Measurements from ENCODE around the gene SKIDA1. TPM values are rescaled to one million over a fixed set of nuclear protein-coding genes. Genes with fewer than 3 reads are reported as not detected.

Gene SKIDA1
- total and polyA plus RNA-seq, 11 donors, result 0.61 to 5.4 (median 3.1) TPM

- Histone ChIP-seq H3K27ac (peak overlapping the region in 9 of 12 donors; percentile 18 to 99 (median 99)), H3K27me3 (peaks cover 0 to 13% (median 0%) of the 10 kb centered on the region in 9 donors), H3K4me1 (peaks cover 0 to 45% (median 16%) of the 10 kb centered on the region in 12 donors), H3K9me3 (no peaks in the 10 kb centered on the region), H3K36me3 (no peaks in the 10 kb centered on the region), H3K4me3 (peak overlapping the region in 1 of 12 donors; percentile 77)
- 32 to 45% (median 40%) methylated on average over 3 of the region's 3 CpGs for WGBS, 4 donors
- intact Hi-C loops (cut with DNase I), result loop anchor here in 2 of 10 donors (10.0 kb wide), 2 partner anchors 791 to 801 kb away; partner anchors contain the start of genes BMI1 (in 1 of the 2) and COMMD3 (in 1 of the 2)
- no peak for TF ChIP-seq CTCF (IDR thresholded peaks at IDR 0.05)
- no peak for TF ChIP-seq POLR2A (IDR thresholded peaks at IDR 0.05)
- ATAC-seq (no peak), DNase-seq (peak in 2 of 5 donors; percentile 37 to 40)
Observed at GRCh38 chr10:21523557-21524008, 1.9 kb downstream of the SKIDA1 start.

- intact Hi-C loops (cut with DNase I), result loop anchor here in 2 of 10 donors (10.0 kb wide), 2 partner anchors 792 to 802 kb away; partner anchors contain the start of genes BMI1 (in 1 of the 2) and COMMD3 (in 1 of the 2)
- no peaks in the 10 kb centered on the region for H3K9me3 ChIP-seq
- ATAC-seq, result no peak
- H3K27ac ChIP-seq, result peak overlapping the region in 4 of 12 donors; percentile 0 to 99 (median 56)
- 44 to 82% (median 73%) methylated on average over 1 of the region's 1 CpG for WGBS, 4 donors
- H3K36me3 ChIP-seq, result no peaks in the 10 kb centered on the region
- H3K4me1 ChIP-seq, result peaks cover 0 to 45% (median 17%) of the 10 kb centered on the region in 12 donors
- peaks cover 0 to 21% (median 0%) of the 10 kb centered on the region in 9 donors for H3K27me3 ChIP-seq
- TF ChIP-seq POLR2A (IDR thresholded peaks at IDR 0.05) (no peak), CTCF (IDR thresholded peaks at IDR 0.05) (no peak)
- no peak for DNase-seq
- no peak overlapping the region for H3K4me3 ChIP-seq
Observed at GRCh38 chr10:21522631-21523406, 2.7 kb downstream of the SKIDA1 start.

- Histone ChIP-seq H3K36me3 (no peaks in the 10 kb centered on the region), H3K9me3 (no peaks in the 10 kb centered on the region), H3K4me1 (peaks cover 0 to 48% (median 17%) of the 10 kb centered on the region in 12 donors), H3K27ac (peak overlapping the region in 4 of 12 donors; percentile 0 to 87 (median 52)), H3K4me3 (no peak overlapping the region), H3K27me3 (peaks cover 0 to 29% (median 0%) of the 10 kb centered on the region in 9 donors)
- intact Hi-C loops (cut with DNase I), result loop anchor here in 2 of 10 donors (10.0 kb wide), 2 partner anchors 793 to 803 kb away; partner anchors contain the start of genes BMI1 (in 1 of the 2) and COMMD3 (in 1 of the 2)
- WGBS, 4 donors, result 62 to 69% (median 64%) methylated on average over 4 of the region's 4 CpGs
- TF ChIP-seq POLR2A (IDR thresholded peaks at IDR 0.05) (no peak), CTCF (IDR thresholded peaks at IDR 0.05) (no peak)
- ATAC-seq (no peak), DNase-seq (no peak)
Observed at GRCh38 chr10:21521751-21522533, 3.5 kb downstream of the SKIDA1 start.
